Measurements from ENCODE around the gene SMAD7.

The SMAD7 gene

GRCh38 chr18:48920408-48921038, 30.2 kb downstream of the SMAD7 start:
- H3K27ac ChIP-seq = no peak overlapping the region
- TF ChIP-seq CTCF (conservative IDR thresholded peaks at IDR 0.05) = no peak
- TF ChIP-seq ZFX (IDR thresholded peaks at IDR 0.05) = no peak

- no peak overlapping the region for H3K27ac ChIP-seq
- no peak for TF ChIP-seq CTCF (conservative IDR thresholded peaks at IDR 0.05)
- TF ChIP-seq ZFX (IDR thresholded peaks at IDR 0.05) = no peak
These were observed 31.2 kb downstream of the SMAD7 start for GRCh38 chr18:48919547-48919946.

- no peak overlapping the region for H3K27ac ChIP-seq
- no peak for TF ChIP-seq CTCF (conservative IDR thresholded peaks at IDR 0.05)
These were observed 31.9 kb downstream of the SMAD7 start for GRCh38 chr18:48918660-48919456.

GRCh38 chr18:48917579-48918517, 32.9 kb downstream of the SMAD7 start:
- no peak overlapping the region for H3K27ac ChIP-seq
- TF ChIP-seq ZFX (IDR thresholded peaks at IDR 0.05) = no peak
- TF ChIP-seq CTCF (conservative IDR thresholded peaks at IDR 0.05) = no peak

GRCh38 chr18:48915626-48916425, 34.9 kb downstream of the SMAD7 start:
- no peak overlapping the region for H3K27ac ChIP-seq
- TF ChIP-seq ZFX (IDR thresholded peaks at IDR 0.05) (no peak), CTCF (conservative IDR thresholded peaks at IDR 0.05) (no peak)

GRCh38 chr18:48914581-48915251, 36.0 kb downstream of the SMAD7 start:
- no peak overlapping the region for H3K27ac ChIP-seq
- TF ChIP-seq ZFX (IDR thresholded peaks at IDR 0.05) = no peak
- no peak for TF ChIP-seq CTCF (conservative IDR thresholded peaks at IDR 0.05)
